GM12875 (cell line): ENCODE results near the gene OTOS.

Experiments used
- H3K4me3 ChIP-seq: one replicate; pipeline ENCODE4 v1.5.1; 2011; ENCODE audit warnings: low read depth, low read length, control low read depth
- CTCF ChIP-seq: IDR thresholded peaks from 2 replicates; pipeline ENCODE4 v1.5.1; 2011; ENCODE audit warnings: low read depth, mild to moderate bottlenecking, control low read depth, inconsistent platforms, low read length, moderate library complexity, borderline replicate concordance; ENCODE audit not compliant: insufficient read depth

The OTOS gene

GRCh38 chr2:240106765-240107476 lies 33.5 kb downstream of the OTOS start:
- H3K4me3 ChIP-seq: no peak overlapping the region
- no peak for TF ChIP-seq CTCF

- H3K4me3 ChIP-seq: no peak overlapping the region
- no peak for TF ChIP-seq CTCF
Measured at GRCh38 chr2:240105982-240106381, 34.5 kb downstream of the OTOS start.

GRCh38 chr2:240103136-240103535 lies 37.3 kb downstream of the OTOS start:
- TF ChIP-seq CTCF: no peak
- no peak overlapping the region for H3K4me3 ChIP-seq

GRCh38 chr2:240098349-240098748 lies 42.1 kb downstream of the OTOS start:
- no peak for TF ChIP-seq CTCF

GRCh38 chr2:240095556-240096523 lies 44.6 kb downstream of the OTOS start:
- no peak for TF ChIP-seq CTCF
- H3K4me3 ChIP-seq: no peak overlapping the region

More at GRCh38 chr2:240098349-240098748, 42.1 kb downstream of the OTOS start:
- no peak overlapping the region for H3K4me3 ChIP-seq

- no peak for TF ChIP-seq CTCF
- no peak overlapping the region for H3K4me3 ChIP-seq
Measured at GRCh38 chr2:240089306-240089705, 51.2 kb downstream of the OTOS start.
